GM20000 (cell line): Measurements from ENCODE around the gene E2F7.

Experiments
- DNase-seq: peaks from one replicate; pipeline ENCODE4 v3.0.0; 2012; ENCODE audit warnings: low spot score
- TF ChIP-seq, protein P1 (sequence below): IDR thresholded peaks from 2 replicates; pipeline ENCODE4 v1.5.1; 2012; ENCODE audit warnings: mild to moderate bottlenecking, control low read depth; ENCODE audit errors: extremely low read depth, missing control alignments

E2F7 gene

GRCh38 chr12:77035226-77035625, 30.1 kb downstream of the E2F7 start:
- no peak for DNase-seq
- TF ChIP-seq, protein P1, sequence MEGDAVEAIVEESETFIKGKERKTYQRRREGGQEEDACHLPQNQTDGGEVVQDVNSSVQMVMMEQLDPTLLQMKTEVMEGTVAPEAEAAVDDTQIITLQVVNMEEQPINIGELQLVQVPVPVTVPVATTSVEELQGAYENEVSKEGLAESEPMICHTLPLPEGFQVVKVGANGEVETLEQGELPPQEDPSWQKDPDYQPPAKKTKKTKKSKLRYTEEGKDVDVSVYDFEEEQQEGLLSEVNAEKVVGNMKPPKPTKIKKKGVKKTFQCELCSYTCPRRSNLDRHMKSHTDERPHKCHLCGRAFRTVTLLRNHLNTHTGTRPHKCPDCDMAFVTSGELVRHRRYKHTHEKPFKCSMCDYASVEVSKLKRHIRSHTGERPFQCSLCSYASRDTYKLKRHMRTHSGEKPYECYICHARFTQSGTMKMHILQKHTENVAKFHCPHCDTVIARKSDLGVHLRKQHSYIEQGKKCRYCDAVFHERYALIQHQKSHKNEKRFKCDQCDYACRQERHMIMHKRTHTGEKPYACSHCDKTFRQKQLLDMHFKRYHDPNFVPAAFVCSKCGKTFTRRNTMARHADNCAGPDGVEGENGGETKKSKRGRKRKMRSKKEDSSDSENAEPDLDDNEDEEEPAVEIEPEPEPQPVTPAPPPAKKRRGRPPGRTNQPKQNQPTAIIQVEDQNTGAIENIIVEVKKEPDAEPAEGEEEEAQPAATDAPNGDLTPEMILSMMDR, result no peak

DNA sequence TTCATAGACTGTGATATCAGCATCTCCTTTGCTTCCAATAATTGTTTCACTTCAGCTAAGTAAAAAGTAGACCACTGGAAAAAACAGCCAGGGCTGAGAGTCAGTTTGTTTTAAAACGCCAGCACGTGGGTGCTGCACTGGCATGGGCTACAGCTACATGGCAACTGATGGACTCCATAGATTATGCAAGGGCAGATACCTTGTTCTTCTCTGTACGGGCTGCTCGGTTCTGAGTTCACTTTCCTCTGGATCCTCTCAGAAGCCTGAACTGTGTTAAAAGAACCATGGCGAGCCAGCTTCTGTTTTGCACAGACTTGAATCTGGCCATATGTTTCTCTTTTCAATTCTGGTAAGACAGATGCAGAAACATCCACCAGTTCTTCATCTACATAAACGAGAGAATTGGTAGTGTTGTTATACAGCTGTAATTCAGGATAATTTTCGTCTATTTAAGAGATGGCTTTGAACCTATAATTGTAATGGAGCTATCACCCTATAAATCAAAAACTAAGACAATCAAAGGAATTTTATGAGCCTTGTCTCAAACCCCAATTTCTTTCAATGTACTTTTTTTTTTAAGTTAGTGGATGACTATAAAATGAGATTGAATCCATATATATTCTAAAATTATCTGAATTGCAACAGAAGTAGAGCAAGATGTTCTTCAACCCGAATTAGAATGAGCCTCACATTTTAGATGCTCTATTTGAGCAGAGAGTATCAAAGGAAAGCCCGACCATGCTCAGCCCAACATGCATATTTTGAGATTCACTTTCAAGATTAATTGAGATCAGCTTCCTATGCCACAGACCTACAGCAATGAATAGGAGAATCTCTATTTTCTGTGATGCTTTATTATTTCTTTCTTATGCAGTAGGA, 31.5 kb downstream of the E2F7 start:
- DNase-seq, result no peak
- TF ChIP-seq, protein P1, result no peak

DNA sequence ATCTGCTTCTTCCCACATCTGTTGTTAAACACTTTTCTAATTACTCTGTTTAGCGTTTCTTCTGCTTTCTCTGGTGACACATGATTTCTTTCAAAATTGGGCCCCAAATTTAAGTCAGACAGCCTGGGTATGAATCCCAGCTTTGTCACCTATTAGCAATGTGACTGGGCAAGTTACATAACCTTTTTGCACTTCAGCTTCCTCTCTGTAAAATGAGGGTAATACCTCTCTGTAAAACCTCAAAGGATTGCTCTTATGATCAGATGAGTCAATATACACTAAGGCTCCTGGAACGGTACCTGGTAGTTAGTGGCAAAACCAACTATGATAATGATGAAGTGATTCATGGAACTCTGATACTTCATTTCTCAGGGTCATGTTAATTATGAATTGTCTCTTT, 33.0 kb downstream of the E2F7 start:
- TF ChIP-seq, protein P1, result no peak
- no peak for DNase-seq

DNA sequence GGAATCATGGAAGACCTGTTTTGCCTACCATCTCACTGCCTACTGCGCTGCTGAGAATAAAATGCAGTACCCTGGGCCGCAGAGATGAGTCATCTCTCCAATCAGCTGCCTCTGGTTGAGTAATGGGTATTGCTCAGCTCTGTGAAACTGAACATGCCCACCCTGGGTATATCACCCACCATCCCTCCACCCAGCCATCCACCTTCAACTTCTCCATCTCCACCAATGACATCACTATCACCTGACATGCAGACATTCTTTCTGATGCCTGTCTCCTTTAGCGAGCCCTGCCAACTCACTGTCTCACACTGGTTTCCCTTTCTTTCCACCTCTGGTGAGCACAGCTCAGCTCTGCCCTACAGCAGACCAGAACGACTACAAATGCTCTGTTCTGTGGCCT, 33.6 kb downstream of the E2F7 start:
- DNase-seq, result no peak
- TF ChIP-seq, protein P1, result no peak

DNA sequence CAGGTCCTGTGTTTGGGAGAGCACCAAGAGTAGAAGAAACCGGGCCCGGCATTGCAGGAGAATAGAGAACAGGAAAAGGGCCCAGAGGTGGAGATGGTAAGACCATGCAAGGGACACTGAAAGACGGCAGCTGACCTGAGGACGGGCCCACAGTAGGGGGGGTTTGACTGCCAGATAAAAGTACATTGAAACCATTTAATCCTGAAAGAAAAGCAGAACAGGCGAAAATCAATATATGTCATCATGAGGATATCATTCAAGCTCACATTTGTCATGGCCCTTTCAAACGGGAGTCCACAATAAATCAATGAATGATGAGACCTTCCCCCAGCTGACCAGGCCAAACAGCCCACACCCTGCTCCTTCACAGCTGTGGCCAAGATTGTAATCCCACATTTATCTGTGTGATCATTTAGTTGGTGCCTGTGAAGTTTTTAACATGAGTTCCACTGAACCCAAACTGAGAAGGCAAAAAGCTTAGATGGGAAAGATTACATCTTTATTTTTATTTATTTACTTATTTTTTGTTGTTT, 39.5 kb downstream of the E2F7 start:
- DNase-seq, result no peak
- TF ChIP-seq, protein P1, result no peak

- no peak for DNase-seq
- TF ChIP-seq, protein P1, result no peak
Measured at GRCh38 chr12:77023501-77023900, 41.9 kb downstream of the E2F7 start.

DNA sequence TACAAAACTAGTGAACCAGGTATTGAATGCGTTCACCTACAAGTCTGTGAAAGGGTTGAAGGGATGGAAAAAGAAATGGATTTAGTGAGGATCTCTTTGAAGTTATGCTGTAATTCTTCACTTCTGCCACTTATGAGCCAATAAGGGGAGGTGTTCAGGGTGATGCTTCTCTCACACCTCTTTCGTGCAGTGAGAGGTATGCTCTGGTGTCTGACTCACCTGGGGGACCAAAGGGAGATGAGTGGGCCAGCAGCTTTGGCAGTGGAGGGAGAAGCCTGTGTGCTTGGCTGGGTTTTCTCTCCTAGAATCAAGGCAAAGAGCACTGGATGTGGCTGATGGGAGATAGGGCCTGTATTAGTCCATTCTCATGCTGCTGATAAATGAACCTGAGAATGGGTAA, 45.4 kb downstream of the E2F7 start:
- TF ChIP-seq, protein P1, result no peak
- DNase-seq, result no peak
